HepG2 (cell line): Measurements from ENCODE around the gene FAM174C. TPM values are rescaled to one million over a fixed set of nuclear protein-coding genes. Genes with fewer than 3 reads are reported as not detected.

Source experiments
- ASH2L ChIP-seq: fragments of 300-600, 200-600 bp; sonication (generic); IDR thresholded peaks from 2 replicates; pipeline ENCODE4 v1.7.0; 2017; ENCODE audit warnings: low read depth, mild to moderate bottlenecking, moderate library complexity, mixed read lengths, low read length; ENCODE audit not compliant: insufficient read length
- DNMT1 ChIP-seq: sonication (generic); formaldehyde crosslinking; IDR thresholded peaks from 2 replicates; pipeline ENCODE4 v1.5.1; 2020; ENCODE audit warnings: mild to moderate bottlenecking, missing genetic modification reagents
- ELF4 ChIP-seq: sonication (generic); formaldehyde crosslinking; IDR thresholded peaks from 2 replicates; pipeline ENCODE4 v1.5.0; 2020; ENCODE audit warnings: missing genetic modification reagents, mild to moderate bottlenecking, moderate library complexity, borderline replicate concordance
- ERF ChIP-seq: IDR thresholded peaks from 2 replicates; pipeline ENCODE4 v1.6.1; 2018; ENCODE audit warnings: missing biosample characterization, missing genetic modification reagents
- FOXO1 ChIP-seq: sonication (generic); formaldehyde crosslinking; IDR thresholded peaks from 2 replicates; pipeline ENCODE4 v1.4.0; 2020; ENCODE audit warnings: missing genetic modification reagents
- HDAC1 ChIP-seq: sonication (generic); formaldehyde crosslinking; IDR thresholded peaks from 2 replicates; pipeline ENCODE4 v1.5.1; 2020; ENCODE audit warnings: mild to moderate bottlenecking, missing genetic modification reagents
- HES4 ChIP-seq: sonication (generic); formaldehyde crosslinking; IDR thresholded peaks from 2 replicates; pipeline ENCODE4 v1.9.0; 2021; ENCODE audit warnings: mild to moderate bottlenecking, missing genetic modification reagents, borderline replicate concordance
- HOXA5 ChIP-seq: sonication (generic); formaldehyde crosslinking; IDR thresholded peaks from 2 replicates; pipeline ENCODE4 v1.4.0; 2020; ENCODE audit warnings: missing genetic modification reagents
- MIER3 ChIP-seq: IDR thresholded peaks from 2 replicates; pipeline ENCODE4 v1.6.1; 2016; ENCODE audit warnings: missing compliant biosample characterization, borderline replicate concordance
- NBN ChIP-seq: fragments of 450-650 bp; conservative IDR thresholded peaks from 2 replicates; pipeline ENCODE4 v1.6.1; 2017
- RELA ChIP-seq: sonication (generic); formaldehyde crosslinking; IDR thresholded peaks from 2 replicates; pipeline ENCODE4 v1.4.0; 2020; ENCODE audit warnings: missing genetic modification reagents
- SAP130 ChIP-seq: IDR thresholded peaks from 2 replicates; pipeline ENCODE4 v1.6.1; 2016; ENCODE audit warnings: low read depth
- ZFX ChIP-seq: sonication (generic); formaldehyde crosslinking; IDR thresholded peaks from 2 replicates; pipeline ENCODE4 v1.4.0; 2020; ENCODE audit warnings: mild to moderate bottlenecking, low read depth, missing genetic modification reagents, moderate library complexity
- ZNF331 ChIP-seq: sonication (generic); formaldehyde crosslinking; IDR thresholded peaks from 2 replicates; pipeline ENCODE4 v1.4.0; 2020; ENCODE audit warnings: missing genetic modification reagents
- ZNF350 ChIP-seq: sonication (generic); formaldehyde crosslinking; IDR thresholded peaks from 2 replicates; pipeline ENCODE4 v1.4.0; 2020; ENCODE audit warnings: mild to moderate bottlenecking, low read depth, missing genetic modification reagents, borderline replicate concordance
- ZNF564 ChIP-seq: sonication (generic); formaldehyde crosslinking; IDR thresholded peaks from 2 replicates; pipeline ENCODE4 v1.8.1; 2023; ENCODE audit warnings: mild to moderate bottlenecking, missing genetic modification reagents
- polyA plus RNA-seq, 8 experiments: library from polyadenylated mRNA; depleted of rRNA in 3 of 8; stranded (reverse) in 7 of 8; unstranded in 1 of 8; fragments of >200 nt; fragmentation: Illumina TruSeq in 4 of 8; extraction: Trizol in 4 of 8; gene quantifications; 2 replicates each; pipeline versions ENCODE4 v1.2.1 to v1.2.3, GENCODE V29; 2011 to 2016; ENCODE audit warnings: low read depth in 4 of 8, missing spikeins in 1 of 8, mixed read lengths in 1 of 8; ENCODE audit not compliant: insufficient read depth in 1 of 8
- total RNA-seq, 5 experiments: library from RNA; depleted of rRNA; stranded (reverse); fragments of >200 nt; fragmentation: Illumina TruSeq; extraction: Trizol; gene quantifications; 2 replicates each; pipeline ENCODE4 v1.2.3, GENCODE V29; 2016; ENCODE audit warnings: low read depth in 1 of 5
- TF ChIP-seq, protein P1 (sequence below): sonication (generic); formaldehyde crosslinking; IDR thresholded peaks from 2 replicates; pipeline ENCODE4 v1.4.0; 2020; ENCODE audit warnings: mild to moderate bottlenecking, missing genetic modification reagents
- TF ChIP-seq, protein P2 (sequence below): fragments of 450-650 bp; IDR thresholded peaks from 2 replicates; pipeline ENCODE4 v1.6.1; 2016
- TF ChIP-seq, protein P3 (sequence below): conservative IDR thresholded peaks from 2 replicates; pipeline ENCODE4 v1.6.1; 2018; ENCODE audit warnings: missing genetic modification reagents
- TF ChIP-seq, protein P4 (sequence below): sonication (generic); formaldehyde crosslinking; IDR thresholded peaks from 2 replicates; pipeline ENCODE4 v1.4.0; 2020; ENCODE audit warnings: missing genetic modification reagents

Gene FAM174C
- total and polyA plus RNA-seq, 2 of the 13 experiments (the other 11 are each of a cell fraction or from before 2014, with no cell fraction given), result 19.5 to 31.3 TPM

DNA sequence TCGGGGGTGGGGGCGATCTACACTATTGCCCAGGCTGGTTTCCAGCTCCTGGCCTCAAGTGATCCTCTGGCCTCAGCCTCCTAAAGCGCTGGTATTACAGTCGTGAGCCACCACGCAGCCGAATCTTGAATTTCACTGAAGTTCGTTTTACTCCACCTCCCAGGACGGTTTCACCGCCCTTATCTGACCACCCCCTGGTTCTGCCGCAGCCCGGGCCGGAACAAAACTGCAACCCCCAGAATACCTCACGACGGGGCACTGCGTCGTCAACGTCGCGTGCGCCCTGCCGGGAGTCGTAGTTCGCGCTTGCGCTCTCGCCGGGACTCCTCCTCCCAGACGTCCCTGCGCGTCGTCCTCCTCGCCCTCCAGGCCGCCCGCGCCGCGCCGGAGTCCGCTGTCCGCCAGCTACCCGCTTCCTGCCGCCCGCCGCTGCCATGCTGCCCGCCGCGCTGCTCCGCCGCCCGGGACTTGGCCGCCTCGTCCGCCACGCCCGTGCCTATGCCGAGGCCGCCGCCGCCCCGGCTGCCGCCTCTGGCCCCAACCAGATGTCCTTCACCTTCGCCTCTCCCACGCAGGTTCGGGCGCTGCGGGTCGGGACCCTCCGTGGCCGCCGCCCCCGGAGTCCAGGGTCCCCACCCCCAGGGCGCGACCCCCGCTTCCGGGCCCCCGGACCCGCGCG, 33.8 kb upstream of the FAM174C start, which contains the start of gene ATP5F1D (continued):
- TF ChIP-seq DNMT1 (CRISPR knock-in tag), result no peak; the same call in 1 of the 2 replicates
- TF ChIP-seq, protein P1, sequence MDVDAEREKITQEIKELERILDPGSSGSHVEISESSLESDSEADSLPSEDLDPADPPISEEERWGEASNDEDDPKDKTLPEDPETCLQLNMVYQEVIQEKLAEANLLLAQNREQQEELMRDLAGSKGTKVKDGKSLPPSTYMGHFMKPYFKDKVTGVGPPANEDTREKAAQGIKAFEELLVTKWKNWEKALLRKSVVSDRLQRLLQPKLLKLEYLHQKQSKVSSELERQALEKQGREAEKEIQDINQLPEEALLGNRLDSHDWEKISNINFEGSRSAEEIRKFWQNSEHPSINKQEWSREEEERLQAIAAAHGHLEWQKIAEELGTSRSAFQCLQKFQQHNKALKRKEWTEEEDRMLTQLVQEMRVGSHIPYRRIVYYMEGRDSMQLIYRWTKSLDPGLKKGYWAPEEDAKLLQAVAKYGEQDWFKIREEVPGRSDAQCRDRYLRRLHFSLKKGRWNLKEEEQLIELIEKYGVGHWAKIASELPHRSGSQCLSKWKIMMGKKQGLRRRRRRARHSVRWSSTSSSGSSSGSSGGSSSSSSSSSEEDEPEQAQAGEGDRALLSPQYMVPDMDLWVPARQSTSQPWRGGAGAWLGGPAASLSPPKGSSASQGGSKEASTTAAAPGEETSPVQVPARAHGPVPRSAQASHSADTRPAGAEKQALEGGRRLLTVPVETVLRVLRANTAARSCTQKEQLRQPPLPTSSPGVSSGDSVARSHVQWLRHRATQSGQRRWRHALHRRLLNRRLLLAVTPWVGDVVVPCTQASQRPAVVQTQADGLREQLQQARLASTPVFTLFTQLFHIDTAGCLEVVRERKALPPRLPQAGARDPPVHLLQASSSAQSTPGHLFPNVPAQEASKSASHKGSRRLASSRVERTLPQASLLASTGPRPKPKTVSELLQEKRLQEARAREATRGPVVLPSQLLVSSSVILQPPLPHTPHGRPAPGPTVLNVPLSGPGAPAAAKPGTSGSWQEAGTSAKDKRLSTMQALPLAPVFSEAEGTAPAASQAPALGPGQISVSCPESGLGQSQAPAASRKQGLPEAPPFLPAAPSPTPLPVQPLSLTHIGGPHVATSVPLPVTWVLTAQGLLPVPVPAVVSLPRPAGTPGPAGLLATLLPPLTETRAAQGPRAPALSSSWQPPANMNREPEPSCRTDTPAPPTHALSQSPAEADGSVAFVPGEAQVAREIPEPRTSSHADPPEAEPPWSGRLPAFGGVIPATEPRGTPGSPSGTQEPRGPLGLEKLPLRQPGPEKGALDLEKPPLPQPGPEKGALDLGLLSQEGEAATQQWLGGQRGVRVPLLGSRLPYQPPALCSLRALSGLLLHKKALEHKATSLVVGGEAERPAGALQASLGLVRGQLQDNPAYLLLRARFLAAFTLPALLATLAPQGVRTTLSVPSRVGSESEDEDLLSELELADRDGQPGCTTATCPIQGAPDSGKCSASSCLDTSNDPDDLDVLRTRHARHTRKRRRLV, result 0 out of 2 replicates have a peak, but pooled peaks have one; percentile 36
- TF ChIP-seq MIER3, result peak; percentile 71; the same call in 1 of the 2 replicates
- TF ChIP-seq, protein P2, sequence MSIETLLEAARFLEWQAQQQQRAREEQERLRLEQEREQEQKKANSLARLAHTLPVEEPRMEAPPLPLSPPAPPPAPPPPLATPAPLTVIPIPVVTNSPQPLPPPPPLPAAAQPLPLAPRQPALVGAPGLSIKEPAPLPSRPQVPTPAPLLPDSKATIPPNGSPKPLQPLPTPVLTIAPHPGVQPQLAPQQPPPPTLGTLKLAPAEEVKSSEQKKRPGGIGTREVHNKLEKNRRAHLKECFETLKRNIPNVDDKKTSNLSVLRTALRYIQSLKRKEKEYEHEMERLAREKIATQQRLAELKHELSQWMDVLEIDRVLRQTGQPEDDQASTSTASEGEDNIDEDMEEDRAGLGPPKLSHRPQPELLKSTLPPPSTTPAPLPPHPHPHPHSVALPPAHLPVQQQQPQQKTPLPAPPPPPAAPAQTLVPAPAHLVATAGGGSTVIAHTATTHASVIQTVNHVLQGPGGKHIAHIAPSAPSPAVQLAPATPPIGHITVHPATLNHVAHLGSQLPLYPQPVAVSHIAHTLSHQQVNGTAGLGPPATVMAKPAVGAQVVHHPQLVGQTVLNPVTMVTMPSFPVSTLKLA, result peak; percentile 32; the same call in 1 of the 2 replicates
- TF ChIP-seq HOXA5 (CRISPR knock-in tag), result 0 out of 2 replicates have a peak, but pooled peaks have one; percentile 3
- TF ChIP-seq ASH2L, result peak; percentile 77
- TF ChIP-seq ELF4 (CRISPR knock-in tag), result no peak
- TF ChIP-seq FOXO1, result peak; percentile 25; the same call in 1 of the 2 replicates
- TF ChIP-seq NBN, result no peak
- TF ChIP-seq, protein P3, sequence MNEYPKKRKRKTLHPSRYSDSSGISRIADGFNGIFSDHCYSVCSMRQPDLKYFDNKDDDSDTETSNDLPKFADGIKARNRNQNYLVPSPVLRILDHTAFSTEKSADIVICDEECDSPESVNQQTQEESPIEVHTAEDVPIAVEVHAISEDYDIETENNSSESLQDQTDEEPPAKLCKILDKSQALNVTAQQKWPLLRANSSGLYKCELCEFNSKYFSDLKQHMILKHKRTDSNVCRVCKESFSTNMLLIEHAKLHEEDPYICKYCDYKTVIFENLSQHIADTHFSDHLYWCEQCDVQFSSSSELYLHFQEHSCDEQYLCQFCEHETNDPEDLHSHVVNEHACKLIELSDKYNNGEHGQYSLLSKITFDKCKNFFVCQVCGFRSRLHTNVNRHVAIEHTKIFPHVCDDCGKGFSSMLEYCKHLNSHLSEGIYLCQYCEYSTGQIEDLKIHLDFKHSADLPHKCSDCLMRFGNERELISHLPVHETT (CRISPR knock-in tag), result peak; percentile 85
- TF ChIP-seq ZFX (CRISPR knock-in tag), result peak; percentile 73
- 0 out of 2 replicates have a peak, but pooled peaks have one; percentile 59 for TF ChIP-seq ZNF564 (CRISPR knock-in tag)
- TF ChIP-seq ZNF331, result peak; percentile 37; the same call in 1 of the 2 replicates
- TF ChIP-seq, protein P4, sequence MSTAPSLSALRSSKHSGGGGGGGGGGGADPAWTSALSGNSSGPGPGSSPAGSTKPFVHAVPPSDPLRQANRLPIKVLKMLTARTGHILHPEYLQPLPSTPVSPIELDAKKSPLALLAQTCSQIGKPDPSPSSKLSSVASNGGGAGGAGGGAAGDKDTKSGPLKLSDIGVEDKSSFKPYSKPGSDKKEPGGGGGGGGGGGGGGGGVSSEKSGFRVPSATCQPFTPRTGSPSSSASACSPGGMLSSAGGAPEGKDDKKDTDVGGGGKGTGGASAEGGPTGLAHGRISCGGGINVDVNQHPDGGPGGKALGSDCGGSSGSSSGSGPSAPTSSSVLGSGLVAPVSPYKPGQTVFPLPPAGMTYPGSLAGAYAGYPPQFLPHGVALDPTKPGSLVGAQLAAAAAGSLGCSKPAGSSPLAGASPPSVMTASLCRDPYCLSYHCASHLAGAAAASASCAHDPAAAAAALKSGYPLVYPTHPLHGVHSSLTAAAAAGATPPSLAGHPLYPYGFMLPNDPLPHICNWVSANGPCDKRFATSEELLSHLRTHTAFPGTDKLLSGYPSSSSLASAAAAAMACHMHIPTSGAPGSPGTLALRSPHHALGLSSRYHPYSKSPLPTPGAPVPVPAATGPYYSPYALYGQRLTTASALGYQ (CRISPR knock-in tag), result peak; percentile 22; the same call in 1 of the 2 replicates
- no peak for TF ChIP-seq ZNF350 (CRISPR knock-in tag)
- TF ChIP-seq ERF (CRISPR knock-in tag), result peak; percentile 66
- peak; percentile 45; the same call in 1 of the 2 replicates for TF ChIP-seq HES4 (CRISPR knock-in tag)
- peak; percentile 80 for TF ChIP-seq SAP130
- TF ChIP-seq RELA (CRISPR knock-in tag), result 0 out of 2 replicates have a peak, but pooled peaks have one; percentile 51
- peak; percentile 60; the same call in 1 of the 2 replicates for TF ChIP-seq HDAC1 (CRISPR knock-in tag)
